Muscle layer of colon (tissue), 2 donors: ENCODE data around the gene ANKFN1.
"Not testable (repeated sequence)": the region's sequence is repeated elsewhere in the genome, so short reads cannot be mapped to it uniquely, and the experiment has no call there.

Experiments
- H3K27ac ChIP-seq: one replicate; pipeline ENCODE4 v1.7.0; 2013; ENCODE audit warnings: low read depth, mild to moderate bottlenecking, low read length, moderate library complexity
- H3K27me3 ChIP-seq, 2 donors: one replicate each; pipeline ENCODE4 v1.7.0; 2013; ENCODE audit warnings: low read length in 2 of 2, mild to moderate bottlenecking in 2 of 2; ENCODE audit not compliant: insufficient read depth in 2 of 2, control insufficient read depth in 1 of 2
- H3K36me3 ChIP-seq: one replicate; pipeline ENCODE4 v1.7.0; 2013; ENCODE audit warnings: mild to moderate bottlenecking, low read length; ENCODE audit not compliant: insufficient read depth
- H3K4me1 ChIP-seq: one replicate; pipeline ENCODE4 v1.7.0; 2013; ENCODE audit warnings: mild to moderate bottlenecking, low read length; ENCODE audit not compliant: insufficient read depth
- H3K4me3 ChIP-seq, 2 donors: one replicate each; pipeline ENCODE4 v1.7.0; 2013; ENCODE audit warnings: low read length in 2 of 2, low read depth in 1 of 2, mild to moderate bottlenecking in 1 of 2, moderate library complexity in 1 of 2
- H3K9ac ChIP-seq: one replicate; pipeline ENCODE4 v1.7.0; 2013; ENCODE audit warnings: low read length
- H3K9me3 ChIP-seq: one replicate; pipeline ENCODE4 v1.7.0; 2013; ENCODE audit warnings: mild to moderate bottlenecking, low read length
- donor health status: abdominal sarcoma.
- donor health status: Adenocarcinoma of cecum.

ANKFN1 gene

DNA sequence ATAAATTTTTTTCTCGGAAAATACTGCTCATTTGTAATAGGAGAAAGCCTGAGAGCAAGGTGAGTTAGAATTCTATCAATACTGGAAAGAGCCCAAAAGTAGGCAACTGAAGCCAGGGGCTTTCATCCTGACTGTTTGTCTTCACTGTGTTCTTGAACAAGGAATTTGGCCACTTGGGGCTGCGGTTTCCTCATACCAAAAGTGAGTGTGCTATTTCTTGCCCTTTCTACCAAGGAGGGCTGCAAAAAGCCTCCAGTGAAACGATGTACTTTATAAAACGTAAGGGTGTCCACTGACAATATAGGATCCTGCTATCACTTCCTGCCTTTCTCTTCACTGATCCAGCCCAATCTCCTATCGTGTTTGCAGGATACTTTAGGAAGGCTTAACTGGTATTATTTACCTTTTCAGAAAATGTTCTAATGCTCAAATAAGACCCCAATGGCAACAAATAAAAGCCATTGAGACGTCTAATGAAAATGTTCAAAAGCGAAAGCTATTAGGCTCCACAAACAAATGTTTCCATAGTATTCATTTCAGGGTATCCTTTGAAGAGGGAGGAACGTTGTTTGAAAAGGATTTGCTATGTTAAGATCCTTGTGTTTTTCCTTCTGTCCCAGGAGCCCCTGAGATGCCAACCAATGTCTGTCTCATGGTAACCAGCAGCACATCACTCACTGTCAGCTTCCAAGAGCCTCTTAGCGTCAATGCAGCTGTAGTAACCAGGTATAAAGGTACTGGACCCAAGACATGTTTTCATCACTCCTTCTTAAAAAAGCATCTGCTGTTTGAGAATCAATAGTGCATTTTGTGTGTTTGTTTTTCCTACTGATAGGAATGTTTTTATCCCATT is 220.9 kb downstream of the ANKFN1 start:
- H3K9ac ChIP-seq: no peak overlapping the region
- H3K27ac ChIP-seq: no peak overlapping the region
- no peaks in the 10 kb centered on the region for H3K9me3 ChIP-seq
- no peaks in the 10 kb centered on the region for H3K27me3 ChIP-seq
- H3K4me3 ChIP-seq: no peak overlapping the region
- no peaks in the 10 kb centered on the region for H3K36me3 ChIP-seq
- H3K4me1 ChIP-seq: no peaks in the 10 kb centered on the region

DNA sequence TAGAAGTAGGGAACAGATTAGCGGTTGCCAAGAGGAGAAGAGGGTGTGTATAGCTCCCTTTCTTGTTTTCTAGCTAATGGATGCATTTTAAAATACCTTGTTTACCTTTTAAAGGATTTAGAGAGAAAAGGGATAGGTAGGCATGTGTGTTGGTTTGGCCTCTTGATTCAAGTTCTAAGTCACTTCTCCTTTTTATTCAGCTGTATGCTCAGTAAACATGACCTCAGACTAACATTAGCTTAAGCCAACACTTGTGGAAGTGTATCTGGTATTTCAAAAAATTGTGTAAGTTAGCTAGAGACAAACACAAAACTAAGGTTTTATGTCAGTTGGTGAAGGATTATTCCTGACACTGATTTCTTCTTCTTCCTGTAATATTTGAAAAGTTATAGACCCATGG is 236.1 kb downstream of the ANKFN1 start:
- H3K27me3 ChIP-seq: no peaks in the 10 kb centered on the region
- H3K4me1 ChIP-seq: no peaks in the 10 kb centered on the region
- no peak overlapping the region for H3K4me3 ChIP-seq
- no peak overlapping the region for H3K9ac ChIP-seq
- no peaks in the 10 kb centered on the region for H3K9me3 ChIP-seq
- no peak overlapping the region for H3K27ac ChIP-seq
- no peaks in the 10 kb centered on the region for H3K36me3 ChIP-seq

DNA sequence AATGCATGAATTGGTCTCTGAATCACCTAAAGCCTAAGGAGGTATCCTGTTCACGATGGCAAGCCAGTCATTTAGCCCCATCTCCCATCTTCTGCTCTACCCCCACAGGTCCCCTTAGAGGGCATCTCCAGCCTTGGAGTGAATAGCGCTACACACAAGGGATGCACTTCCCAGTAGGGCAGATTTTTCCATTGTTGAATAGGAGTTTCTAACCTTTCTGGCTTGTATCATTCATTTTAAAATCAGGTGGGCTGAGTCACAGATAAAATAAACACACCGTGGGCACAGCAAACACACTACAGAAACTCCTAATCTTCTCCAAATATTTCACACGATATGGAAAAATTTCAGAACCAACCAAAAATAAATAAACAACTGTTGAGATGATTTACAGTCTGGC is 239.0 kb downstream of the ANKFN1 start:
- Histone ChIP-seq H3K9me3 (no peaks in the 10 kb centered on the region), H3K9ac (no peak overlapping the region), H3K4me3 (no peak overlapping the region), H3K27ac (no peak overlapping the region), H3K4me1 (no peaks in the 10 kb centered on the region), H3K36me3 (no peaks in the 10 kb centered on the region), H3K27me3 (no peaks in the 10 kb centered on the region)

DNA sequence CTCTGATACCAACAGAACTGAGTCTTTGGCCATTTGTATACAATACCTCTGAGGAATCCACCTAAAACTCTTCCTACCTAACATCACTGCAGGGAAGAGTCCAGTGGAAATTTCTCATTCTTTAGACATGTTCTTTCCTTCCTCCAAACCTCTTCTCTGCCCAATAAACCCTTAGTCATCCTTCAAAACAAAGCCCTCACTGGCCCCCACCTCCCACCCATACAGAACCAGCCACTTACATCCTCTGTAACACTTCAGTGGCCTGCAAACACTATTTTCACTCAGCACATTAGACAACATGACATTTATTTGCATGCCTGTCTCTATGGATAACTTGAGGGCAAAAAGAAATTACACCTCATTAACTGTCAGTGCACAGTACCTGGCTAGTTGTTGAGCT is 239.9 kb downstream of the ANKFN1 start:
- no peaks in the 10 kb centered on the region for H3K4me1 ChIP-seq
- H3K4me3 ChIP-seq: no peak overlapping the region
- no peak overlapping the region for H3K27ac ChIP-seq
- H3K36me3 ChIP-seq: no peaks in the 10 kb centered on the region
- no peaks in the 10 kb centered on the region for H3K27me3 ChIP-seq
- H3K9ac ChIP-seq: no peak overlapping the region
- H3K9me3 ChIP-seq: no peaks in the 10 kb centered on the region

DNA sequence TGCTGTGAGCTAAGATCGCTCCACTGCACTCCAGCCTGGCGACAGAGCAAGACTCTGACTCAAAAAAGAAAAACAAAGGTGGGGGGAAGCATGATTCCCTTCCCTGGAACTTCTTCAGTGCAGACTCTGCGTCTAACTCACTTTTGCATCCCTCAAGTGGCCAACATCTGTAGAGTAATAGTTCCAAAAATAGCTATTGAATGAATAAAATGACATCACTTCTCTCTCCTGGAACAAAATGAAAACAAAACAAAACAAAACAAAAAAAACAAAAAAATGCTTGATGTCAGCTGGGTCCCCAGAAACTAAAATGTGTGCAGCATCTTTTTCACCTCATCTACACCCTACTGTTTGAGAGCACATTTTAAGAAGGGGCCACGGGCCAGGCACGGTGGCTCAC is 242.5 kb downstream of the ANKFN1 start:
- Histone ChIP-seq H3K9ac (no peak overlapping the region), H3K9me3 (no peaks in the 10 kb centered on the region), H3K4me1 (no peaks in the 10 kb centered on the region), H3K27me3 (no peaks in the 10 kb centered on the region), H3K4me3 (no peak overlapping the region), H3K36me3 (no peaks in the 10 kb centered on the region), H3K27ac (no peak overlapping the region)

DNA sequence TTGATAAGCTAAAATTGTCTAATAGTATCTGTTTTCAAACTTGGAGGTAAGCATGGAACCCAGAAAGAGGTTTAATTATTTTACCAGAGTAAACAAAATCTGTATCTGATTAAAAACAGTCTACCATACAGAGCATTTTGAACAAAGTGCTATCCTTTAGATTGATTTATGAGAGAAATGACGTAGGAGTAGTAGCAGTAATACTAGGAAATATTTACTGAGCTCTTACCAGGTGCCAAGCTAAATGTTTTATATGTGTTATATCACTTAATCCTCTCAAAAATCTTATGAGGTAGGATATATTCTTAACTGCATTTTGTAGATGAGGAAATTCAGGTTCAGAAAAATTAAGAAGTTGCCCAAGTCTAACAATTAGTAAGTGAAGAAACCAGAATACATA is 253.8 kb downstream of the ANKFN1 start:
- Histone ChIP-seq H3K9me3 (no peaks in the 10 kb centered on the region), H3K4me1 (no peaks in the 10 kb centered on the region), H3K27ac (no peak overlapping the region), H3K36me3 (no peaks in the 10 kb centered on the region), H3K27me3 (no peaks in the 10 kb centered on the region), H3K4me3 (no peak overlapping the region), H3K9ac (no peak overlapping the region)

DNA sequence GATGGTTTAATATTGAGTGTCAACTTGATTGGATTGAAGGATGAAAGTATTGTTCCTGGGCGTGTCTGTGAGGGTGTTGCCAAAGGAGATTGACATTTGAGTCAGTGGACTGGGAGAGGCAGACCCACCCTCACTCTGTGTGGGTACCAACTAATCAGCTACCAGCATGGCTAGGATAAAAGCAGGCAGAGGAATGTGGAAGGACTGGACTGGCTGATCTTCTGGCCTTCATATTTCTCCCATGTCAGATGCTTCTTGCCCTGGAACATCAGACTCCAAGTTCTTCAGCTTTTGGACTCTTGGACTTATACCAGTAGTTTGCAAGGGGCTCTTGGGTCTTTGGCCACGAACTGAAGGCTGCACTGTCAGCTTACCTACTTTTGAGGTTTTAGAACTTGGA is 259.1 kb downstream of the ANKFN1 start:
- not testable (repeated sequence) for H3K9ac ChIP-seq, H3K9me3 ChIP-seq, H3K4me3 ChIP-seq, H3K36me3 ChIP-seq, H3K27me3 ChIP-seq, H3K27ac ChIP-seq, H3K4me1 ChIP-seq

DNA sequence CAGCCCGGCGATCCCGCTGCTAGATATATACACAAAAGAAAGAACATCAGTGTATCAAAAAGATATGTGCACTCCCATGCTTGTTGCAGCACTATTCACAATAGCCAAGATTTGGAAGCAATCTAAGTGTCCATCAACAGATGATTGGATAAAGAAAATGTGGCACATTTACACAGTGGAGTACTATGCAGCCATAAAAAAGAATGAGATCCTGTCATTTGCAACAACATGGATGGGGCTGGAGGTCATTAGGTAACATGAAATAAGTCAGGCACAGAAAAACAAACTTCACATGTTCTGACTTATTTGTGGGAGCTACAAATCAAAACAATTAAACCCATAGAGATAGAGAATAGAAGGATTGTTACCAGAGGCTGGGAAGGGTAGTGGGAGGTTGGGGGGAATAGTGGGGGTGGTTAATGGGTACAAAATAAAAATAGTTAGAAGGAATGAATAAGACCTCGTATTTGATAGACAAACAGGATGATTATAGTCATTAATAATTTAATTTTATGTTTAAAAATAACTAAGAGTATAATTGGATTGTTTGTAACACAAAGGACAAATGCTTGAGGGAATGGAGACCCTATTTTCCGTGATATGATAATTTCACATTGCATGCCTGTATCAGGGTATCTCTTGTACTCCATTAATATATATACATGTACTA is 263.5 kb downstream of the ANKFN1 start:
- Histone ChIP-seq H3K36me3 (no peaks in the 10 kb centered on the region), H3K27me3 (no peaks in the 10 kb centered on the region), H3K4me3 (no peak overlapping the region), H3K27ac (no peak overlapping the region), H3K9ac (no peak overlapping the region), H3K4me1 (no peaks in the 10 kb centered on the region), H3K9me3 (no peaks in the 10 kb centered on the region)

DNA sequence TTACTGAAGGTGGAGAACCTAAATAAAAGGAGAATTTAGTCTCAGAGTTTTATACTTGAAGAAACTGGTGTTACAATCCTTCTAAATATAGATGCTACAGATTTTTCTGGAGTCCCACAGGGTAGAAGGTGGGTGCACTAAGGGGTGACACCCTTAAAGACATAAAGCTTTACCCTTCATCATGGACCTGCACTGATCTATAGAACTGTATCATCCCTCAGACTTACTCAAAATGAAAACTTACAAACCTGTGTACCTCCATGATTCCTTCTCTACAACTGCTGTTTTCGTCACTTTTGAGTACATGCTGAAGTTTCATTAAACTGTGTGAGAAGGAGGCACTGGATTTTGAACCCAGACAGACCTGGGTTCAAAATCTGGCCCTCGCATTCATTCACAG is 270.7 kb downstream of the ANKFN1 start:
- H3K27ac ChIP-seq: no peak overlapping the region
- no peaks in the 10 kb centered on the region for H3K36me3 ChIP-seq
- H3K9ac ChIP-seq: no peak overlapping the region
- H3K4me3 ChIP-seq: no peak overlapping the region
- no peaks in the 10 kb centered on the region for H3K9me3 ChIP-seq
- H3K27me3 ChIP-seq: no peaks in the 10 kb centered on the region
- H3K4me1 ChIP-seq: no peaks in the 10 kb centered on the region

DNA sequence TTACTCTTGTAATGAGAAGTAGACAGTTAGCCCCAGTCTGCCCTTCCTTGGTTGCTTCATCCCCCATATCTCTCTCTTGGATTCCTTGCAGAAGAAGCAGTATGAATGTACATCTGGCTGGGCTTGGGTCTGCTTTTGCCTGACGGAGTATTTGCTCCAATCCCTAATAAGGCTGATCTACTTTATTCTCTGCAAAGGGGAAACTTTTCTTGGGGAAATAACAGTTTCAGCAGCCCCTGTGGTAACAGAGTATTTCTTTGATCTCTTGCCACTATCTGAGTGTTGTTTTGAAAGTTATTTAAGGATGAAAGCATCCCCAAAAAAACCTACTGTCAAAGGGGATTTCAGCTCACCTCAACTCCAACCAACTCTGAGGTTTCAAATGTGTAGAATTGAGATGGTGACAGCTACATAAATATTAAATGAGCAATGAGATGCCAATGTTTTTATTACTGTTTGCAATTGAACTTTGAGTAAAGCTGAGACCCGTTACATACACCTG is 271.3 kb downstream of the ANKFN1 start:
- H3K9ac ChIP-seq: no peak overlapping the region
- no peaks in the 10 kb centered on the region for H3K36me3 ChIP-seq
- no peak overlapping the region for H3K4me3 ChIP-seq
- no peak overlapping the region for H3K27ac ChIP-seq
- H3K27me3 ChIP-seq: no peaks in the 10 kb centered on the region
- no peaks in the 10 kb centered on the region for H3K9me3 ChIP-seq
- no peaks in the 10 kb centered on the region for H3K4me1 ChIP-seq

DNA sequence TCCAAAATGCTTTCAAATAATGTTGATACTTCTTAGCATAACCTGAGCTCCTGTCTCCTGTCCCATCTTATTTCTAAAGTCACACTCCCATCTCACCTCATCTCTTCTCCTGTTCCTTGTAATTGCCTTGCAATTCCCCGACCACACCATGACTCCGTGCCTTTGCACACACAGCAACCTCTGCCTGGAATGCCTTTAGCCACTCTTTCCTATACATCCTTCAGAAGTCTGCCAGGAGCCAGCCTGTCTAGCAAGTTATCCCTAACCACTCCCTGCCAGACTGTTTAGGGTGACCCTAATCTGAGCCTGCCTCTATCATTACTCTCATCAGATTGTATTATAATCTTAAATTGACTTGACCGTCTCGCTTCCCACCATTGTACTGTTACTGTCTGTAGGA is 272.2 kb downstream of the ANKFN1 start:
- Histone ChIP-seq H3K27me3 (no peaks in the 10 kb centered on the region), H3K27ac (no peak overlapping the region), H3K4me3 (no peak overlapping the region), H3K9ac (no peak overlapping the region), H3K4me1 (no peaks in the 10 kb centered on the region), H3K36me3 (no peaks in the 10 kb centered on the region), H3K9me3 (no peaks in the 10 kb centered on the region)

DNA sequence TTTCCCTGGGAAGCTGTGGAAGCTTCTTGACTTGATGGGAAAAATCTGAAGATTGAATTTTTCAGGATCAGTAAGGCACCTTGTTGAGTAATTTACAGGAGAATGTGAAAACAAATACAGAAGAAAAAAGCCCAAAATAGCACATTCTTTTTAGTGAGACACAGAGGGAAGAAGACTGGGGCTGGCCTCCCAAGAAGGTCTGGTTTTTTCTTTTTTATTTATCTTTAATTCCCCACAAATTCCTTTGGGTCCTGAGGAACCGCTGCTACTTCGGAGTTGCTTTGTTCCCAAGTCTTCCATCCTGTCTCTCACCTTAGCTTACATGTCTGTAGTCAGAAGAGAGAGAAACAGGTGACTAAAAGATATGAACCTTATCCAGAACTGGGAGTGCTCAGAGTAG is 273.6 kb downstream of the ANKFN1 start:
- Histone ChIP-seq H3K36me3 (no peaks in the 10 kb centered on the region), H3K4me1 (no peaks in the 10 kb centered on the region), H3K27me3 (no peaks in the 10 kb centered on the region), H3K27ac (no peak overlapping the region), H3K9ac (no peak overlapping the region), H3K4me3 (no peak overlapping the region), H3K9me3 (no peaks in the 10 kb centered on the region)
